Tongue (tissue), 2 donors: ENCODE measurements around the gene TRIM10. TPM values are rescaled to one million over a fixed set of nuclear protein-coding genes. Genes with fewer than 3 reads are reported as not detected.
"Not testable (repeated sequence)": the region's sequence is repeated elsewhere in the genome, so short reads cannot be mapped to it uniquely, and the experiment has no call there.

Experiments used
- DNase-seq: peaks from one replicate; pipeline ENCODE4 v3.0.0-alpha.2; 2015
- total RNA-seq: library from RNA; depleted of rRNA; stranded (reverse); fragments of >200 nt; gene quantifications from one replicate; pipeline ENCODE4 v1.2.3, GENCODE V29; 2014

The TRIM10 gene
- total RNA-seq, 1 donor from 2014 or later = 1.0 TPM

GRCh38 chr6:30154061-30154460 lies 7.0 kb downstream of the TRIM10 start:
- no peak for DNase-seq

GRCh38 chr6:30152910-30153610 lies 8.0 kb downstream of the TRIM10 start:
- DNase-seq = no peak

DNA sequence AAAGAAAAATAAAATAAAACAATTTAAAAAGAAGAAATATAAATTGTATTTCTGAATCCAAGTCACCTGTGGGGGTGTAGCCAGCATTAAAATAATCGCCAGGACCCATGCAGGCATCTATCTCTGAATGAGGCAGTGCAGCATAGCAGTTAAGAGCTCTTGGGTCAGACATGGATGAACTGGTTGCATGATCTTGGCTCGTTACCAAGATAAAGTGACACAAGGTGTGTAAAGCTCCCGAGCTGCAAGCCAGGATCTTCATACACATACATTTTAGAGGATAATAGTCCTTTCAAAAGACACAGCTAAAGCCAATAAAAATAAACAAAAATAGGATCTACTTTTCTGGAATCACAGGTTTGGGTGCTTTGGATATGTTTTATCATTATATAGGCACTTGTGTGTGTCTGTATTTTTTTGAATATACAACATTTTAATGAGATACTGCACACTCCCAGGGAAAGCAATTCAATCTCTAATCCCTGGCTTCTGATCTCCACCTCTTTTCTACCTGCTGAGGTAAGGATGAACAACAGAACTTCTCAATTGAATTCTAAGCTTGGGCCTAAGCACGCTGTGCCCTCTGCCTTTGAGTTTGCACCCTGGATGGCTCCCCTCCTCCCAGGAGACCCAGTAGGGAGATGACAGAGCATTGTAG lies 8.9 kb downstream of the TRIM10 start:
- no peak for DNase-seq

DNA sequence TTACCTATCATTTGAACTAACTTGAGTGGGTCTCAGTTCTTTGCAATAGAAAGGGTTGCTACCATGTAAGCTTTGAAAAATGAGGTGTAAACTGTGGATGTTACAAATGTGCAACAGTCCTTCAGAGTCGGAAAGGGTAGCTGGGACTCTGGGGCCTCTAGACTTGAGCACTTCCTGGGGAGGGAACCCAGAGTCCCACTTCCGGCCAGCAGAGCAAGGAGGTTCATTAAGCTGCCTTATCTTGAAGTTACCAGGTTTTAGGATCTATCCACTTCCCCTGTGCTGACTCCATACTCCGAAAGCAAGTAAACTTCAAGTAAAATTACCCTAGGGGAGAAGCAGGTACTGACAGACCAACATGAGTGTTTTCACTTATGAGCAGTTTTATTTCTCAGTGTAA lies 9.4 kb downstream of the TRIM10 start:
- DNase-seq = no peak

GRCh38 chr6:30150671-30151395 lies 10.2 kb downstream of the TRIM10 start:
- DNase-seq = no peak

GRCh38 chr6:30149858-30150550 lies 11.0 kb downstream of the TRIM10 start:
- no peak for DNase-seq

GRCh38 chr6:30149234-30149633 lies 11.8 kb downstream of the TRIM10 start:
- DNase-seq = no peak

DNA sequence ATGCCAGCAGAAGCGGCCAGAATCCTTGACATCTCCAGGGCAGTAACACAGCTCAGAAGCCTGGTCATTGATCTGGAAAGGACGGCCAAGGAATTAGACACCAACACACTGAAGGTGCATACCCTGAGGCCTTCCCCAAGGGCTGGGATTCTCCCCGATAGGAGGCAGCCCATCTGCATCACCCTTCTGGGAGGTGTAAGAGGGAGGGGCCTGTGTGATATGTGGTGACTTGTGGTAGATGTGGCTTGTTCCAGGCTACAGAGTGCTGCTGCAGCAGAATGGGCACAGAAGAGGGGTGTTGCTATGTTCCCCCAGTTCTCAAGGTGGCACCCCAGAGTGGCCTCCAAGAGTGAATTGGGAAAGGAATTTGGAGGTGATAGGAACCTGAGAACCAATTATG lies 13.9 kb downstream of the TRIM10 start:
- DNase-seq = no peak

DNA sequence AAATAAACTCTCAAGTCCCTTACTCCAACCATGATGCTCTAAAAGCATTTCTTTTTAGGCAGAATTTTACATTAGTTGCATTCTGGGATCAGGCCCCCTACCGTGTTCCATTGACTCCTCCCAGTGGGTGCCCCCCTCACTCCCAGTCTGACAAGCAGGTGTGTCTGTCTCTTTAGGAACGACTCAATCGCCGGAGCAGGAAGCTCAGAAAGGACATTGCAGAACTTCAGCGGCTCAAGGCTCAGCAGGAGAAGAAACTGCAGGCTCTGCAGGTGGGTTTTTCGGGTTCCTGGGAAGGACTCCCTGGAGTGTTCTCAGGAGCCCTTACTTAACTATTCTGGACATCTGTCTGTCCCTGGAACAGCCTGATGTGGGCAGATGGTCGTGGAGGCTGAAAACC lies 15.2 kb downstream of the TRIM10 start:
- no peak for DNase-seq

DNA sequence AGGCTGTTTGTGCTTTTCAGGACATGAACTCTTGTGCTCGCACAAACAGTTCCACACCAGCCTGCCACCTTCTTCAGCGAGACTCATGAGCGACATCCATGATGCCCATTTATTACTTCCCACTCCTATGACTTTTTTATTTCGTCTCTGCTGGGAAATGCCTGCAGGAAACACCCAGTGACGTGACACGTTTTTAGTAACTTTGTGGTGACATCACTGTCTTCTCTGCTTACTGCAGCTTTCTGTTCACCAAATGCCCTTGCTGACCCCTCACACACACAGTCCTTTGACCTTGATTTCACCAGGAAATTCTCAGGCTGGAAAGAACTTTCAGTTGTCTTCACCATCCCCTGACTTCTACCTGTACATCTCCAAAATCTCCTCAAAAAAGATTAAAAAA lies 16.2 kb downstream of the TRIM10 start:
- no peak for DNase-seq

DNA sequence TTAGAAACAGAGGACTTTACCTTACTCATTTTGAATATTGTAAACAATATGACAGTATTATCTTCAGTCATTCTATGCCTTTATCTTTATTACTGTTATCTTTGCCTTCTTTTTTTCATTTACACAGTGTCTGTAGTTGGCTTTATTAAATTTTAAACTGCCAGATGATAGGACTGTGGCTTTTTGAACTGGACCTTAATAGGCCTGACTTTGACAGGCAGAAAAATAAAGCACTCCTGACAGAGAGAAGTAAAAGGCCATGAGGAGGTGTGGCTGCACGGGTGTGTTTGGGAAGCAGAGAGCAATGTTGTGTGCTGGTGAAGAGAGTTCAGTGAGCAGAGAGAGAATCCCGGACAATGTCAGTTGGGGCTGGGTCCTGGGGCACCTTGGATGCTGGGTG lies 17.2 kb downstream of the TRIM10 start:
- no peak for DNase-seq

DNA sequence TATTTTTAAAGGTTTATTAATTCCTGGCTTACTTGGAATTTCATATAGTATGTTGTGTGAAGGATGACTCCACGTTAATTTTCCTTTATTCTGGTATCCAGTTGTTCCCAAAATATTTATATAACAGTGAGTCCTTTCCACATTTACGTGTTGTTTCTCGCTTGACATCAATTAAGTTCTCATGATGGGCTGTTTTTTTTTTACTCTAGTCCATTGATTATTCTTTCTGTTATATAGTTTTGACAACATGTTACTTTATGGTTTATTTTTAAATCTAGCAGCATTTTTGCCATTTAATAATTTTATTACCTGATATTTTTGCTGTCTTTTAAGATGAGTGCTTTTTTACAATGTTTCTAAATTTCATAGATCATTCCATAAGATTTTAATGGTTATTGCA lies 18.3 kb downstream of the TRIM10 start:
- DNase-seq = no peak

GRCh38 chr6:30140240-30140639 lies 20.8 kb downstream of the TRIM10 start:
- not testable (repeated sequence) for DNase-seq

DNA sequence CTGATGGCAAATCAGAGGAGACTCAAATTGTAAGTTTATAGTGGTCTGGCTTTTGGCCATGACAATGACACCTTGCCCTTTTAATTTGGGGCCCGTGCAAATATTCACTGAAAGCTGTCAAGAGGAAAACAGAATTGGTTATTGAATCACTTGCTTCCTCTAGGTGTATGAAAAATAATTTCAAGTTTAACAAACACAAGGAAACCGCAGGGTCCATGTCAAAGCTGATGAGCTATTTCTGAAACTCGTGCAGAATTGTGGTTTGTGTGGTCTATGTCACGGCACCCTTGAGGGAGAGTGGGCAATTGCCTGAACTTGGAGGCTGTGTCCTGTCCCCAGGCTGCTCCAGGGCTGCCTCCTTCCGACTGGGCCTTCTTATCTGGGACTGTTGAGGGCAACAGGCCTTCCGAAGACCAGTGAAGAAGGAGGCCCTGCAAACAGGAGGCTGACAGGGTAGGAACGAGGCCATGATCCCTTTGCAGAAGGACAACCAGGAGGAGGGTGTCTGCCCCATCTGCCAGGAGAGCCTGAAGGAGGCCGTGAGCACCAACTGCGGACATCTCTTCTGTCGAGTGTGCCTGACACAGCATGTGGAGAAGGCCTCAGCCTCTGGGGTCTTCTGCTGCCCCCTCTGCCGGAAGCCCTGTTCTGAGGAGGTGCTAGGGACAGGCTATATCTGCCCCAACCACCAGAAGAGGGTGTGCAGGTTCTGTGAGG lies 24.3 kb downstream of the TRIM10 start:
- no peak for DNase-seq

- DNase-seq = no peak
Measured at GRCh38 chr6:30135757-30136156, 25.3 kb downstream of the TRIM10 start, which contains the start of gene TRIM40. Gene TRIM40 (plus strand): TSS chr6:30136140. CDS start chr6:30137037, 897 bp downstream.

- DNase-seq = no peak
Measured at GRCh38 chr6:30135147-30135546, 25.9 kb downstream of the TRIM10 start.

DNA sequence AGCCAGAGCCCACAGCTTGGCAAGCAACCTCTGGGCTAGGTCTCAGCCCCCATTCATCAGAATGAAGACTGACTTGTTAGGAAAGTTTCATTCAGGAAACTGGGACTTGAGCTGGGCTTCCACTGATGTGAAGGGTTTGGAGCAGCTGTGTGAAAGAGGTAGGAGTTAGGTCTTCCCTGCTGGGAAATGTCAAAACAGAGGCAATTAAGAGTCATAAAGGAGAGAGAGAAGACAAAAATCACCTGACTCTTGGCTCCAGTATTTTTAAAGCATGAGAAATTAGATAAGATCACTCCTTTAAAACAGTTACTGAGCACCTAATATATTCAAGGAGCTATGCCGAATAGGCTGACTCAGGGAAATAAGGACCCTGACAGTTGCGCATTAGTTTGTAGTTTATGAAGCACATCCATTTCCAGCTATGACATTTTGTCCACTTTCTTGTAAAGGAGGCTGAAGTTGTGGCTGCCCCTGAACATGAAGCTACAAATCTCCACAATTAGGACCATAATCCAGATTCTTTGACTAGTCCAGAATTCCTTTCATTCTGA lies 29.0 kb downstream of the TRIM10 start:
- DNase-seq = no peak

DNA sequence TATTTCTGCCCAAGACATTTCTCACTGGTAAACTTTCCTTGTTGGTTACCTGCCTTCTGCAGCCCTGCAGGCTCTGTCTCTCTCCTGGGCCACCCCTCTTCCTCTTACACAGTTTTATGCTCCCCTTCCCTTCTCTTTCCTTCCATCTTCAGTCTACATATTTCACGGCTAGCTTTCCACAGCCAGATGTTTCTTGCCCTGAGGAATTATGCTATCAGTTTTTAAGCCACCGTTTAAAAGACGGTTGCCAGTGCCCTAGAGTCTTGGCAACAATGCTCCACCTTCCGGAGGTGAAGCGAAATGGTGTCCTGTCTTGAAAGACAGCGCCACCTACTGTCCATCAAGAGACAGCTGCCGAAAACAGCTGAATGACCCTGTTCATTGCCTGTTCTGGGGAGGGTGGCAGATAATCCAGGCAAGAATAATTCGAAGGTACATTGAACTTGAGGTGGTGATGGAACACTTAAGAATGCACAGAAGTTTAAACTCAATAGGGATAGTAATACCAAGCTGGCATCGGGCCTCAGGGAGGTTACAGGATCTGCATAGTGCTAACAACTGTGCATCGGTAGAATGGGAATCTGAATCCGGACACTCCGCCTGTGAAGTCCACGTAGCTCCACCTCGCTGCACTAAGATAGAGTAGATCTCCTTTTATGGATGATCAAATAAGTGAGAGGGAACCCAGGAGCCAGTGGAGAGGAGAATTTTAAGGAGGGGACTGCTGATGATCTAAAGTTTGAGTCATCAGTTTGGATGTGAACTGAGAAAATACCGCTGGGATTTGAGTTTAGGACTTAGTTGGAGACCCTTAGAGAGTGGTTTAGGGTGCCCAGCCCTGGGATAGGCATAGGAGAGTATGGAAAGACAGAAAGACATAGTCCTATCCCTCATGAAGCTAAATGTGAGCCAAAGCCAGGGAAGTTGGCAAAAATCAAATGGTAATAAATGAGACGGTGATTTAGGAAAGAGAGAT lies 29.8 kb downstream of the TRIM10 start:
- DNase-seq = peak; percentile 89

- DNase-seq = no peak
Measured at GRCh38 chr6:30130179-30130679, 30.8 kb downstream of the TRIM10 start.
